Spleen (tissue), 7 donors: ENCODE data around the gene ARL10.

Experiments used
- CTCF ChIP-seq, 11 experiments: fragments of 200-600 bp in 7 of 11; fragments of 450-650 bp in 4 of 11; sonication (generic) in 4 of 11; IDR thresholded peaks in 8 of 11; conservative IDR thresholded peaks in 3 of 11; 1 replicate in 7 of 11; 2 replicates in 4 of 11; pipeline versions ENCODE4 v1.4.0 to v1.8.0; 2016 to 2021; ENCODE audit warnings: antibody characterized with exemption in 11 of 11, inconsistent platforms in 4 of 11, mild to moderate bottlenecking in 1 of 11
- POLR2AphosphoS5 ChIP-seq, 3 donors: sonication (generic); formaldehyde crosslinking; IDR thresholded peaks; one replicate each; pipeline ENCODE4 v1.5.1; 2017; ENCODE audit warnings: antibody characterized with exemption in 3 of 3
- donor health status: DM: no; HTN: no; CAD: no; lungs with moderate emphysema.
- donor health status: DM: no; HTN: no; CAD: no.
- donor health status: DM: no; HTN: no; CAD: no.

GRCh38 chr5:176412517-176413254, 47.4 kb downstream of the ARL10 start:
- TF ChIP-seq POLR2AphosphoS5 (IDR thresholded peaks at IDR 0.05): no peak
- TF ChIP-seq CTCF (IDR thresholded peaks at IDR 0.05 in 8 of 11, conservative IDR thresholded peaks at IDR 0.05 in 3 of 11): no peak
